GM19328 (cell line): ENCODE measurements around the gene COL15A1.

ENCODE experiments used
- ATAC-seq: cut with Tn5 transposase; IDR thresholded peaks from one replicate; pipeline ENCODE4 v1.9.1; 2021; ENCODE audit warnings: mild to moderate bottlenecking, moderate library complexity; ENCODE audit not compliant: unreplicated experiment

Gene COL15A1

GRCh38 chr9:99103901-99104458 lies 160.3 kb downstream of the COL15A1 start:
- ATAC-seq = no peak

DNA sequence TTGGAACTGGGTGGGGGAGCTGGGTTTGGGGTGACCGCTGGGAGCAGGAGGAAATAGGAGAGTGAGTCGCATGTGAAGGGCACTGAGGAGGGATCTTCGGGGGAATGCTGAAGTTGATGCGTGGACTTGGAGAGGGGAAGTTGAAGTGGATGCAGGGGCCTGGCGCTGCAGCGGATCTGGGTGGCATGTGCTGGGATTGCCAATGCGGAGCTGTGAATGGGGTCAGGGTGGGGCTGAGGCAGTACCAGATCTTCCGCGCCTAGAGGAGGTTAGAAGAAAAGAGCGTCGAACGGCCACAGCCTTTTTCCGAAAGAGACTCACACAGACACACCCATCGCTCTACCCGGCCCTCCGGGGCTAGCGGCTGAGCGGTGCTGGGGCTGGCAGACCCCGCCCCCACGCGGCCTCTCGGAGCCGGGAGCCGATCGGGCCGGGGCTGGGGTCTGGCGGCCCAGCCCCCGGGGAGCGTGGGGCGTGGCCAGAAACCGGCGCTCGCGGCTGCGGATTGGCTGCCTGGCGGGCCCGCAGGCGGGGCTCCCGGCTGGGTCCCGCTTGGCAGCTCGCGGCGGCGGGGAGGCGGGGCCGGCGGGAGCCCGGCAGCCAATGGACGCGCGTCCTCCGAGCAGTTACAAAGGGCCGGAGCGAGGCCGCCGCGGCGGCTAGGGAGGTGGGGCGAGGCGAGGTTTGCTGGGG lies 160.9 kb downstream of the COL15A1 start, which contains the start of gene TGFBR1:
TGFBR1 (plus strand) TSS at position 655 of the 693 bp plus-strand sequence. CDS start 93 bp downstream, outside the sequence.
- ATAC-seq = peak; percentile 91

- peak; percentile 40 for ATAC-seq
Measured at GRCh38 chr9:99105152-99106043, 161.7 kb downstream of the COL15A1 start.

DNA sequence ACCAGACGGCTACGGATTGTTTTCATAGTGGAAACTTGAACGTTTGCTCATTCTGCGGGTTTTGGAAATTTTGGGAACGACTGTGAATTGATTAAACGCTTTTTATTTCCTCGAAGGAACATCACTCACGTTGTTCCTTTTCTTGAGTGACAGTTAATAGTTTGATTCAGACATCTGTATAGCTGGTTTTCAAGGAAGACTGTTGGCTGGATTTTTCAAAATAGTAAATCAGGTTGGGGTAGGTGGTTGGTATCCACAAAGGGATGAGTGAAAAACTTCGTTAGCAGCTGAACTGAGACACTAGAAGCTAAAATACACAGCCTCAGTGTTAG lies 162.3 kb downstream of the COL15A1 start:
- ATAC-seq = no peak

DNA sequence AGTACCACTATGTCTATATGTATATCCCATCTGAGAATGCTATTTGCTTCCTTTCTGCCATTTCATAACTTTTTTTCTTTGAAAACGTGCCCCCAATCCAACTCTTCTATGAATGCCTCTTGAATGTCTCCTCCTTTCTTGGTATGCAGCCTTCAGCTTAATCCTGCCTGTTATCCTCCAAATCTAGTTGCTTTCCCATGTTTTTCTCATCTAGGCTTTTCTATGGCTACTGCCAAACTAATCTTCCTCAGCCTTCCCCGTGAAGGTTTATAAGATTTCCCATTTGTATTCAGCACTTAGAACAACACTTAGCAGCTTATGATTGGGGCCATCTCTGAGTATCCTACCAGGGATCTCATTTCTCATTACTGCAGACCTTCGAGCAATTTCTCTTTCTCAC lies 163.7 kb downstream of the COL15A1 start:
- ATAC-seq = no peak

- ATAC-seq = no peak
Measured at GRCh38 chr9:99108131-99108530, 164.4 kb downstream of the COL15A1 start.

- ATAC-seq = no peak
Measured at GRCh38 chr9:99109522-99109921, 165.8 kb downstream of the COL15A1 start.

GRCh38 chr9:99112750-99113413 lies 169.2 kb downstream of the COL15A1 start:
- no peak for ATAC-seq

- no peak for ATAC-seq
Measured at GRCh38 chr9:99113414-99114048, 169.8 kb downstream of the COL15A1 start.

GRCh38 chr9:99114049-99114440 lies 170.3 kb downstream of the COL15A1 start:
- ATAC-seq = no peak

GRCh38 chr9:99114846-99115500 lies 171.3 kb downstream of the COL15A1 start:
- ATAC-seq = no peak

DNA sequence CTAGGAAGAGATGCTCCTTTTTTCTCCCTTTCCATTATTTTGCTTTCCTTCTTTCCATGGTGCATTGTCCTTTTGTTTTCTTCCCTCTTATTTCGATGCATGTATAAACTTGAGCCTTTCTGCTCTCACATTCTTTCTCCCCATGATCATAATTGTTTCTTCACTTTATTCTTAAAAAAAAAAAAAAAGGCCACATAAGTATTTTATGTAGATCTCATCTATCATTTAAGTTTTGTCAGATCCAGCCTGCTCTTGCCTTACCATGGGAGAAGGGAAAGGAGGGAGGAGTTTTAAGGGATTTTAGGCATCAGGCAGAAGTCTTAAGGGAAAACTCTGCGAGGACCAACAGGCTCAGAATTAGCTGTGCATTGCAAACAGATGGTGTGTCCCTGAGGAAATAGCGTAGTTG lies 172.3 kb downstream of the COL15A1 start:
- ATAC-seq = no peak

GRCh38 chr9:99118782-99119466 lies 175.2 kb downstream of the COL15A1 start:
- peak; percentile 98 for ATAC-seq

GRCh38 chr9:99119976-99120655 lies 176.4 kb downstream of the COL15A1 start:
- ATAC-seq = no peak
